NCI-H146 treated with DMSO at 0.1 percent for 48 hours (cell line): ENCODE measurements around the gene FNTB.
"Not testable (repeated sequence)": the region's sequence is repeated elsewhere in the genome, so short reads cannot be mapped to it uniquely, and the experiment has no call there.

Source experiments
- DNase-seq: peaks from one replicate; lab custom pipeline; 2025; ENCODE audit not compliant: unreplicated experiment; lab: John Stamatoyannopoulos, UW

Gene FNTB

GRCh38 chr14:65011538-65011937 is 24.8 kb downstream of the FNTB start:
- no peak for DNase-seq

- no peak for DNase-seq
These were observed 25.7 kb downstream of the FNTB start for GRCh38 chr14:65012353-65012752.

- no peak for DNase-seq
These were observed 28.7 kb downstream of the FNTB start for GRCh38 chr14:65015391-65015790.

GRCh38 chr14:65016471-65016870 is 29.8 kb downstream of the FNTB start:
- no peak for DNase-seq

- DNase-seq, result peak; percentile 8
These were observed 33.4 kb downstream of the FNTB start for GRCh38 chr14:65019944-65020566.

DNA sequence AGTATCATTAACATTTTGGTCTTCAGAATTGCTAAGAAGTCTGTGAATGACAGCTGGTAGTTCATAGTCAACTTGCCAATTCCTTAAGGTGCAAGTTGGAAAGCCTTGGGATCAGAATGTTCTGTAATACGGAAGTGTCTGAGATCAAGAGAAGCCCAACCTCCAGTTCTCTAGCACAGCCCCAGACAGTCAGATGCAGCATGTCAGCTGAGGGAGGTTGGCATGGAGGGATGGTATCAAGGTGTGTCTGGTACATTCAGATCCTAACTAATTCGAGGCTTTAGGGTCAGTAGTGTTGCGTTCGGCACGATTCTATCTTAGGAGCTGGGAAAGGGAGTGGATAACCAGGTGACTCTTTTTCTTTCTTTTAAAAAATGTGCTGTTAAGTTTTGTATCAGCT is 38.3 kb downstream of the FNTB start:
- DNase-seq, result no peak

DNA sequence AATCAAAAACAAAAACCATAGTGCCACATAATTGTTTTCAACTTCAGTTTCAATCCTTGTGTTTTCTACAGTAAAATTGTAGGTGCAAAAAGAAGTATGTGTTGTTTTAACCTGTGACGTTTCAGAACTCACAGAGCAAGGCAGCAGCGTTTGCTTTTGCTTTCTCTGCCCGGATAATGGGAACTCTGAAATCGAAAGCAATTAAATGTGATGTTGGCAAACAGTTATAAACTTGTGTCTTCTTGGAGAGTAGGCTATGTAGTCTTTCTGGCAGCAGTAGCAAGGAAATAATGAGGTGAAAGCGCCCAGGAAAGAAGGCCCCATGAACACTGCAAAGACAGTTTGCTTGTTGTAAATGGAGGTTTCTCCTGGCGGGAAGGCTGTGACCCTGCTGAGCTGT is 39.1 kb downstream of the FNTB start:
- DNase-seq, result no peak

DNA sequence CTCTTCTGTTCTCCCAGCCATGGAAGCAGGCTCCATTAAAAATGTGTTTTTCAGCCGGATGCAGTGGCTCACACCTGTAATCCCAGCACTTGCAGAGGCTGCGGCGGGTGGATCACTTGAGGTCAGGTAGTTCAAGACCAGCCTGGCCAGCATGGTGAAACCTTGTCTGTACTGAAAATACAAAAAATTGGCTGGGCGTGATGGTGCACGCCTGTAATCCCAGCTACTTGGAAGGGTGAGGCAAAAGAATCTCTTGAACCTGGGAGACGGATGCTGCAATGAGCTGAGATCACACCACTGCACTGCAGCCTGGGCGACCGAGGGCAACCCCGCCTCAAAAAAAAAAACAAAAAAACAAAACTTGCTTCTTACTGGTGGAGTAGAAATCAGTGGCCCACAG is 39.8 kb downstream of the FNTB start:
- DNase-seq, result no peak

DNA sequence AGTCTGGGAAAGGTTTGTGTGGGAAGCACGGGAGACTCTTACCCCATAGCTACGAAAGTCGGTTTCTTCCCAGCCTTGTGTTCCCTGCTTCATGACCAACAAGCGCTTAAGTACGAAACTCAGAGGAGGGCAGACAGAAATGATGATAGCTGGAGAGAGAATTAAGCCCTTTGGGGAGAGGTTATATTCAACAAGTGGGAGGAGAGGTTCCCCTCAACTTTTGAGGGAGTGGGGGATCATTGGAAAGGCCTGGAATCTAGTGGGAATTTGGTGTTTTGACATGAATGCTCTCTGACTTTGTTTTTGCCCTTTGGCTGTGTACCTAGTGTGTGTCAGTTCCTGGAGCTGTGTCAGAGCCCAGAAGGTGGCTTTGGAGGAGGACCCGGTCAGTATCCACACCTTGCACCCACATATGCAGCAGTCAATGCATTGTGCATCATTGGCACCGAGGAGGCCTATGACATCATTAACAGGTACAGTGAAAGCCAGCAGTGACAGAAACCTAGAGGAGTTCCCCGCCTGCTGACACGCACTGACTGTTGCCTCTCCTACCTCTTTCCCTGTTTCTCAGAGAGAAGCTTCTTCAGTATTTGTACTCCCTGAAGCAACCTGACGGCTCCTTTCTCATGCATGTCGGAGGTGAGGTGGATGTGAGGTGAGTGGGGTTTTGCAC is 40.6 kb downstream of the FNTB start:
- no peak for DNase-seq

DNA sequence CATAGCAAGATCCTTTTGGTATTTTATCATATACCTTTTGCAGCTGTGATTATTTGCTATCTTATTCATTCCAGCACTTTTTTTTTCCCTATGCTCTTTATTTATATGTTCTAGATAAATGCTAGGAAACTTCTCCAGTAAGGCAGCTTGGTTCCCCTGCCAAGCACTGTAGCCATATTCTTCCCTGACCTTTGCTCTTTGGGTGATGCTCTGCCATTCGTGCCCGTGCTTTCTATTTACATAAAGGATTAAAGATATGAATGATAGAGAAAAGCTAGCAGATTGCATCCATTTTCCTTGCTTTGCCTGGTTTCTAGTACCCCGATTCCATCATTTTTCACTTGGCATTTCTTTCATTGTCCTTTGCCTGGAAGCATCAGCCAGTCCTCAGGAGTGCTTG is 42.2 kb downstream of the FNTB start:
- no peak for DNase-seq

DNA sequence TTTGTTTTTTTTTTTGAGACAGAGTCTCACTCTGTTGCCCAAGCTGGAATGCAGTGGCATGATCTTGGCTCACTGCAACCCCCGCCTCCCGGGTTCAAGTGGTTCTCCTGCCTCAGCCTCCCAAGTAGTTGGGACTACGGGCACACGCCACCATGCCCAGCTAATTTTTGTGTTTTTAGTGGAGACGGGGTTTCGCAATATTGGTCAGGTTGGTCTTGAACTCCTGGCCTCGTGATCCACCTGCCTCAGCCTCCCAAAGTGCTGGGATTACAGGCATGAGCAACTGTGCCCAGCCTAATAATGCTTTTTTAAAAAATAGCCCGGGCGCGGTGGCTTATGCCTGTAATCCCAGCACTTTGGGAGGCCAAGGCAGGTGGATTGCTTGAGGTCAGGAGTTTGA is 44.6 kb downstream of the FNTB start:
- not testable (repeated sequence) for DNase-seq

DNA sequence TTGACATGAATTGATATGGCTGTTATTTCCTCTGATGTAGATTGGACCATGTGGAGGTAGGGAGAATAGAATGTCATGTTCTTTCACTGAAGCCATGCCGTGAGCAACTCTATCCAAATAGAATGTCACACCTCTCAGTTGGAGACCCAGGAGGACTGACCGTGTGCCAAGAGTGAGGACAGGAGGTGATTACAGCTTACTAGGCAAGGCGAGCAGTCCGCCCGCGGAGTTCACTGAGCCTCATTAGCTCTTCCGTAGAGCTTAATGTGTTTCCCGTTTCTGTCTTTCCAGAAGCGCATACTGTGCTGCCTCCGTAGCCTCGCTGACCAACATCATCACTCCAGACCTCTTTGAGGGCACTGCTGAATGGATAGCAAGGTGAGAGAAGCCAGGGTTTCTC is 45.6 kb downstream of the FNTB start:
- no peak for DNase-seq

GRCh38 chr14:65033181-65033580 is 46.5 kb downstream of the FNTB start:
- no peak for DNase-seq

DNA sequence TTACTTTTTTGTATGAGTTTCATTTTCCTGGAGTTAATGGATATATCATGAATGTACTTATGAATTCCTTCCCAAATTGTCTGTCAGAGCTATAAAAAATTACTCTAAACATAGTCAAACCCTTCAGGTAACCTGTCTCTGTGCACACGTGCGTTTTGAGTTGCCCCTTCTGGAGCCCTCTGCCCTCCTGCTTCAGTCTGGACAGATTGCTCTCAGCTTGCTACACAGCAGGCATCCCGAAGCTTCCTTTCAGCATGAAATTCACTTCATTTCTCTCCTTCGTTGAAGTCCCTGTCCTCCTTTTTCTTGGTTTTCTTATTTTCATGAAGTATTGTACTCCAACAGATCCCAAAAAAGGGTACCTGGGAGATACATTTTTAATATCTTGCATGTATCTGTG is 47.3 kb downstream of the FNTB start:
- DNase-seq, result no peak

DNA sequence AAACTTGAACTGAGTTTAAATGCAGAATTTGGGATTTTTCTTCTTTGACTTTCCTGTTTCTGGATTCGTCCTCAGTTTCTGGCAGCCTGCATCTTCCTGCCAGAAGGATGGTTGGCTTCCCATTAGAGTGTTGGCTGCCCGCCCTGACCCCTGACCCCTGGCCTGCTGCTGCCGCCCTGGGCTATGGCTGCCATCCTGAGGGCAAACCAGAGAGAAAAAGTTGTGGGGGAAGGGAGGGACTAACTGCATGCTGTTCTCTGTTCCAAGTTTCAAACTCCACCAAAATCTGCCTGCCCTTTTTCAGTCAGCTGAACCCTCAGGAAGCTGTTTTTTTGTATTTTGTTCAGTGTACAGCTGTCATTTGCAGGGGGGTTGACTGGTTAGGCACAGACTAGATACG is 48.4 kb downstream of the FNTB start:
- no peak for DNase-seq

DNA sequence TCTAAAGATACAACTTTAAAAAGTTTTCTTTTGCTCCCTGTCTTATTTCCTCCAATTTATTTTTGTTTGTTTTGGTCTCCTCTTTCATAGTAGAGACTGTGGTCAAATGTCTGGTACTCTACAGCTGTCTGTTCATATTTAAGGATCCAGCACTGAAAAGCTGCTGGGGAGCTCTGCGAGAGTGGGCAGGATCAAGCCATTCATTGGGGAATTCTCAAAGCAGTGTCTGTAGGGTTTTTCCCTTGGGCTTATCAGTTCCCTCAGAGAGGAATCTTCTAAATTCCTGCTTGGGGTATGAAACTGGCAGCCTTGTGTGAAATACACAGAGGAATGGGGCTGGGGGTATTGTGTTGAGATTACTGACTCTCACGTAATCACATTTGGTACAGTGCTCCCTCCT is 52.3 kb downstream of the FNTB start:
- DNase-seq, result no peak

DNA sequence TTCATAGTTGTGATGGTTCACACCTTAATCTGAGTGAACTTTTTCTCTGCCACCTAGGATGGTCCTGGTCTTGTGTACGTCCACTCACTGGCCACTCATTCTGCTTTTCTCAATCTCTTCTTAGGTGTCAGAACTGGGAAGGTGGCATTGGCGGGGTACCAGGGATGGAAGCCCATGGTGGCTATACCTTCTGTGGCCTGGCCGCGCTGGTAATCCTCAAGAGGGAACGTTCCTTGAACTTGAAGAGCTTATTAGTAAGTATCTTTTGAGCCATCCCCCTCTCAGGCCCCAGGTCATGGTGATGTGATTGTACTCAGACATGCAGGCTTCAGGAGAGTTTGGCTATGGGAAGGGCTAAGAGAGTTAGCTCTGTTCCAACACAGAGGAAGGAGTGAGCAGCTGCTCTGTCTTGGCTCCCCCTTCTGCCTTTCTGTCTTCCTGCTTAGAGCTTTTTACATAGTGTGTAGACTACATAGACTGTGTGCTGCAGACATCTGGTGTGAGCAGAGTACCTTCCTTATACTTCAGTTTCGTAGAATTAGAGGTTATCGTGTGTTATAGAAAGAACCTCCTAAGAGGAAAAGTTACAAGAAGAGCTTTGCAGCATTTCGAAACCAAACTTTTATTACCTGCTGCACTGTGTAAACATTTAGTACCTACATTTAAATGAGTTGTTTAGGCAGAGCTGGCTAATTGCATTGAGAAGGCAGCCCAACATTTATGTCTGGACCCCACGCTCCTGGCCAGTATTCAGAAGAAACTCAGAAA is 54.2 kb downstream of the FNTB start:
- DNase-seq, result no peak

GRCh38 chr14:65041434-65041915 is 54.8 kb downstream of the FNTB start:
- DNase-seq, result no peak

GRCh38 chr14:65042296-65042695 is 55.6 kb downstream of the FNTB start:
- no peak for DNase-seq

DNA sequence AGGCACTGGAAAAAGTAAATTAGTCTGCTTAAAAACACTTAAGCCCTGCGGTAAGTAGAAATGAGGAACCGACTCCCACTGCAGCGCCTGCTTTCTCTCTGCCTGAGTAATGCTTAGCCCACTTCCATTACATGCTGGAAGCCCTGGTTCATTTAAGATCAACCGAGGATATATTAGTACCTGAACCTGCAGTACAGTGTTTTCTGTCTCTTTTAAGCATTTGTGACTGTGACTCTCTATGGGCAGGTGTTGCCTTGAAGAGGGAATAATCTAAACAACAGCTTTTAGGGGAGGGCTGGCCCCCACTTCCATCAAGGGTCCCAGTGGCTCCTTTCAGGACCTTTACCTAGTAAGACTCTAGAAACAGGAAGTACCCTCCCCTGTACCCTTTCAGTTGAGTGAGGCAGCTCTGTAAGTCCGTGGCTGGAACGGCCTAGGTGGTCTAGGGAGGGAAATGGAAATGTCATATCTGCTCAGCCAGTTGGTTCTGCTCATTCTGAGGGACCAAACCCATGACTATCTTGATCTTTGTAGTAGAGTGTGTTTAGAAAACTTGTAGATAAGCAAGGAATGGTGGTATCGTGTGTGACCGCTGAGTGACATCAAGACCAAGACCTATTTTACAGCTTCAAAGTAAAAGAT is 56.2 kb downstream of the FNTB start:
- DNase-seq, result no peak

- DNase-seq, result no peak
These were observed 57.3 kb downstream of the FNTB start for GRCh38 chr14:65043893-65044595.
